HG03280 (cell line): ENCODE results near the gene RAMP1.
"Not testable (repeated sequence)": the region's sequence is repeated elsewhere in the genome, so short reads cannot be mapped to it uniquely, and the experiment has no call there.

Experiments
- ATAC-seq: cut with Tn5 transposase; IDR thresholded peaks from one replicate; pipeline ENCODE4 v1.9.1; 2021; ENCODE audit warnings: mild to moderate bottlenecking, moderate library complexity; ENCODE audit not compliant: unreplicated experiment

The RAMP1 gene

GRCh38 chr2:237942513-237942899 is 83.1 kb downstream of the RAMP1 start:
- no peak for ATAC-seq

GRCh38 chr2:237943395-237944094 is 84.1 kb downstream of the RAMP1 start:
- ATAC-seq: no peak

DNA sequence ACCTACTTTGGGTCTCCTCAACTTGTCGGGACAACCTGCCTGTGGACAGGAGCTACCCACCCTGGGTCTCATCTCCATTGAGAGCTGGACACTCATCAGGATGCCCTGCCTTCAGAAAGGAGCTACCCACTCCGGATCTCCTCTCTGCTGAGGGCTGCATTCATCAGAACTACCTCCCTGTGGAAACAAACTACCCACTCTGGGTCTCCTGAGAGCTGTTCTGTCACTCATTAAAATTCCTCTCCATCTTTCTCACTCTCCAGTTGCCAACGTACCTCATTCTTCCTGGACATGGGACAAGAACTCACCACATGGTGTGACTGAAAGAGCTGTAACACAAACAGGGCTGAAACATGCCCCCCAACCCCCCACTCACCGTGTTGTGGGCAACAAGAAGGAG is 84.9 kb downstream of the RAMP1 start:
- no peak for ATAC-seq

DNA sequence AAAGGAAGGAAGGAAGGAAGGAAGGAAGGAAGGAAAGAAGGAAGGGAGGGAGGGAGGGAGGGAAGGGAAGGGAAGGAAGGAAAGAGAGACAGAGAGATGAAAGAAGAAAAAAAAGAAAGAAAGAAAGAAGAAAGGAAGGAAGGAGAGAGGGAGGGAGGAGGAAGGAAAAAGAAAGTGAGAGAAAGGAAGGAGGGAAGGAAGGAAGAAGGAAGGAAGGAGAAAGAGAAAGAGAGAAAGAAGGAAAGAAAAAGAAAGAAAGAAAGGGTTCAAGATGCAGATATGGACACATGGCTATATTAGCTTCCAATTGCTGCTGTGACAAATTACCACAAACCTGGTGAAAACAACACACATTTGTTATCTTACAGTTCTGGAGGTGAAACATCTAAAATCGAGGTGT is 87.0 kb downstream of the RAMP1 start:
- ATAC-seq: no peak

DNA sequence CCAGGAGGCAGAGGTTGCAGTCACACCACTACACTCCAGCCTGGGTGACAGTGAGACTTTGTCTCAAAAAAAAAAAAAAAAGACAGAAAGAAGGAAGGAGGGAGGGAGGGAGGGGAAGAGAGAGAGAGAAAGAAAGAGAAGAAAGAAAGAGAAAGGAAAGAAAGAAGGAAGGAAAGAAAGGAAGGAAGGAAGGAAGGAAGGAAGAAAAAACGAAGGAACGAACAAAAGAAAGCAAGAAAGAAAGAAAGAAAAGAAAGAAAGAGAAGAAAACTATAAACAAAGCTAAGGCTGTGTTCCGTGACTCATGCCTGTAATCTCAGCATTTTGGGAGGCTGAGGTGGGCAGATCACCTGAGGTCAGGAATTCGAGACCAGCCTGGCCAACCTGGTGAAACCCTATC is 91.9 kb downstream of the RAMP1 start:
- ATAC-seq: not testable (repeated sequence)

DNA sequence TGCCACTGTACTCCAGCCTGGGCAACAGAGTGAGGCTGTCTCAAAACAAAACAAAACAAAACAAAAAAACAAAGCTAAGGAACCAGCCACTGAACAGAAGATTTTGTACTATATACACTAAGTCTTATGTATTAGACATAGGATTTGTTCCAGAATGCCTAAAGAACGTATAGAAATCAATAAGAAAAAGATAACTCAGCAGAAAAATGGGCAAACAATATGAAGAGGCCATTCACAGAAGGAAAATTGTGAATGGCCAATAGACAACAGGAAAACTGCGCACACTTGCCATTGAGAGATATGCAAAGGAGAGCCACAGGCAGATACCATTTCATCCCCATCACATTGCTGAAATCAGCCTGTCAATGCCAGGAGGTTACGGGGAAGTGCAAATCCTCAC is 92.5 kb downstream of the RAMP1 start:
- ATAC-seq: no peak

GRCh38 chr2:237952851-237953250 is 93.4 kb downstream of the RAMP1 start:
- ATAC-seq: no peak

- no peak for ATAC-seq
Observed at GRCh38 chr2:237955640-237956401, 96.4 kb downstream of the RAMP1 start.

- ATAC-seq: no peak
Observed at GRCh38 chr2:237956402-237956736, 96.9 kb downstream of the RAMP1 start.

GRCh38 chr2:237961637-237962036 is 102.2 kb downstream of the RAMP1 start:
- ATAC-seq: no peak
